ENCODE results near the gene KRTAP5-2.
"Not testable (repeated sequence)": the region's sequence is repeated elsewhere in the genome, so short reads cannot be mapped to it uniquely, and the experiment has no call there.

The KRTAP5-2 gene

GRCh38 chr11:1603629-1604028, 5.5 kb upstream of the KRTAP5-2 start:
- Histone ChIP-seq H3K9ac (ENCODE audit: low read length) (no peak overlapping the region), H3K27me3 (ENCODE audit: control insufficient read depth, insufficient read depth, low read length) (peaks cover 19% of the 10 kb centered on the region), H3K9me3 (ENCODE audit: control insufficient read depth, insufficient read depth, low read depth, low read length) (peaks cover 5% of the 10 kb centered on the region; the same call in 1 of the 2 replicates), H3K4me1 (ENCODE audit: control insufficient read depth, insufficient read depth, low read length) (peaks cover 10% of the 10 kb centered on the region; the same call in 1 of the 2 replicates), H3K4me3 (ENCODE audit: low read depth, low read length) (no peak overlapping the region), H3K27ac (ENCODE audit: low read depth, low read length) (no peak overlapping the region), H3K36me3 (ENCODE audit: control insufficient read depth, insufficient read depth, low read length) (no peaks in the 10 kb centered on the region)

- H3K27me3 ChIP-seq (ENCODE audit: control insufficient read depth, insufficient read depth, low read length): peaks cover 13% of the 10 kb centered on the region
- not testable (repeated sequence) for H3K9ac ChIP-seq (ENCODE audit: low read length); H3K9me3 ChIP-seq (ENCODE audit: control insufficient read depth, insufficient read depth, low read depth, low read length); H3K36me3 ChIP-seq (ENCODE audit: control insufficient read depth, insufficient read depth, low read length); H3K4me3 ChIP-seq (ENCODE audit: low read depth, low read length); H3K27ac ChIP-seq (ENCODE audit: low read depth, low read length)
- H3K4me1 ChIP-seq (ENCODE audit: control insufficient read depth, insufficient read depth, low read length): peaks cover 12% of the 10 kb centered on the region
These were observed 3.6 kb upstream of the KRTAP5-2 start for GRCh38 chr11:1601663-1602062.

GRCh38 chr11:1600626-1601025, 2.5 kb upstream of the KRTAP5-2 start:
- Histone ChIP-seq H3K27me3 (ENCODE audit: control insufficient read depth, insufficient read depth, low read length) (peaks cover 9% of the 10 kb centered on the region), H3K27ac (ENCODE audit: low read depth, low read length) (no peak overlapping the region), H3K4me3 (ENCODE audit: low read depth, low read length) (no peak overlapping the region), H3K9ac (ENCODE audit: low read length) (no peak overlapping the region), H3K4me1 (ENCODE audit: control insufficient read depth, insufficient read depth, low read length) (peaks cover 18% of the 10 kb centered on the region), H3K36me3 (ENCODE audit: control insufficient read depth, insufficient read depth, low read length) (no peaks in the 10 kb centered on the region), H3K9me3 (ENCODE audit: control insufficient read depth, insufficient read depth, low read depth, low read length) (peaks cover 5% of the 10 kb centered on the region; the same call in 1 of the 2 replicates)

- no peak overlapping the region for H3K27ac ChIP-seq (ENCODE audit: low read depth, low read length)
- H3K9me3 ChIP-seq (ENCODE audit: control insufficient read depth, insufficient read depth, low read depth, low read length): peaks cover 5% of the 10 kb centered on the region; the same call in 1 of the 2 replicates
- peaks cover 9% of the 10 kb centered on the region for H3K27me3 ChIP-seq (ENCODE audit: control insufficient read depth, insufficient read depth, low read length)
These were observed 722 bp upstream of the KRTAP5-2 start for GRCh38 chr11:1598816-1599215.

GRCh38 chr11:1598406-1598805, 312 bp upstream of the KRTAP5-2 start:
- H3K9me3 ChIP-seq (ENCODE audit: control insufficient read depth, insufficient read depth, low read depth, low read length); H3K9ac ChIP-seq (ENCODE audit: low read length); H3K4me3 ChIP-seq (ENCODE audit: low read depth, low read length); H3K27ac ChIP-seq (ENCODE audit: low read depth, low read length); H3K36me3 ChIP-seq (ENCODE audit: control insufficient read depth, insufficient read depth, low read length); H3K27me3 ChIP-seq (ENCODE audit: control insufficient read depth, insufficient read depth, low read length): not testable (repeated sequence)
- peaks cover 19% of the 10 kb centered on the region for H3K4me1 ChIP-seq (ENCODE audit: control insufficient read depth, insufficient read depth, low read length)

More at GRCh38 chr11:1598816-1599215, 722 bp upstream of the KRTAP5-2 start:
- Histone ChIP-seq H3K9ac (ENCODE audit: low read length) (no peak overlapping the region), H3K4me3 (ENCODE audit: low read depth, low read length) (no peak overlapping the region), H3K36me3 (ENCODE audit: control insufficient read depth, insufficient read depth, low read length) (no peaks in the 10 kb centered on the region), H3K4me1 (ENCODE audit: control insufficient read depth, insufficient read depth, low read length) (peaks cover 19% of the 10 kb centered on the region)

- Histone ChIP-seq H3K27me3 (ENCODE audit: control insufficient read depth, insufficient read depth, low read length) (peaks cover 9% of the 10 kb centered on the region), H3K36me3 (ENCODE audit: control insufficient read depth, insufficient read depth, low read length) (no peaks in the 10 kb centered on the region), H3K9me3 (ENCODE audit: control insufficient read depth, insufficient read depth, low read depth, low read length) (peaks cover 5% of the 10 kb centered on the region; the same call in 1 of the 2 replicates), H3K4me1 (ENCODE audit: control insufficient read depth, insufficient read depth, low read length) (peaks cover 19% of the 10 kb centered on the region), H3K9ac (ENCODE audit: low read length) (no peak overlapping the region), H3K27ac (ENCODE audit: low read depth, low read length) (no peak overlapping the region), H3K4me3 (ENCODE audit: low read depth, low read length) (no peak overlapping the region)
These were observed 632 bp downstream of the KRTAP5-2 start for GRCh38 chr11:1597331-1597993.

GRCh38 chr11:1596576-1597121, 1.4 kb downstream of the KRTAP5-2 start:
- H3K4me1 ChIP-seq (ENCODE audit: control insufficient read depth, insufficient read depth, low read length): peaks cover 19% of the 10 kb centered on the region
- not testable (repeated sequence) for H3K9ac ChIP-seq (ENCODE audit: low read length); H3K27me3 ChIP-seq (ENCODE audit: control insufficient read depth, insufficient read depth, low read length); H3K27ac ChIP-seq (ENCODE audit: low read depth, low read length); H3K9me3 ChIP-seq (ENCODE audit: control insufficient read depth, insufficient read depth, low read depth, low read length); H3K36me3 ChIP-seq (ENCODE audit: control insufficient read depth, insufficient read depth, low read length)
- peak overlapping the region; percentile 14; the same call in 1 of the 2 replicates for H3K4me3 ChIP-seq (ENCODE audit: low read depth, low read length)

GRCh38 chr11:1595994-1596575, 2.0 kb downstream of the KRTAP5-2 start:
- H3K9ac ChIP-seq (ENCODE audit: low read length); H3K27ac ChIP-seq (ENCODE audit: low read depth, low read length); H3K9me3 ChIP-seq (ENCODE audit: control insufficient read depth, insufficient read depth, low read depth, low read length); H3K27me3 ChIP-seq (ENCODE audit: control insufficient read depth, insufficient read depth, low read length); H3K36me3 ChIP-seq (ENCODE audit: control insufficient read depth, insufficient read depth, low read length): not testable (repeated sequence)
- Histone ChIP-seq H3K4me1 (ENCODE audit: control insufficient read depth, insufficient read depth, low read length) (peaks cover 19% of the 10 kb centered on the region), H3K4me3 (ENCODE audit: low read depth, low read length) (peak overlapping the region; percentile 14; the same call in 1 of the 2 replicates)

- Histone ChIP-seq H3K9ac (ENCODE audit: low read length) (no peak overlapping the region), H3K27ac (ENCODE audit: low read depth, low read length) (no peak overlapping the region), H3K4me3 (ENCODE audit: low read depth, low read length) (no peak overlapping the region), H3K36me3 (ENCODE audit: control insufficient read depth, insufficient read depth, low read length) (no peaks in the 10 kb centered on the region), H3K4me1 (ENCODE audit: control insufficient read depth, insufficient read depth, low read length) (peaks cover 18% of the 10 kb centered on the region), H3K27me3 (ENCODE audit: control insufficient read depth, insufficient read depth, low read length) (peaks cover 9% of the 10 kb centered on the region), H3K9me3 (ENCODE audit: control insufficient read depth, insufficient read depth, low read depth, low read length) (peaks cover 8% of the 10 kb centered on the region)
These were observed 5.5 kb downstream of the KRTAP5-2 start for GRCh38 chr11:1592628-1593027.

- Histone ChIP-seq H3K9me3 (ENCODE audit: control insufficient read depth, insufficient read depth, low read depth, low read length) (peaks cover 8% of the 10 kb centered on the region), H3K4me3 (ENCODE audit: low read depth, low read length) (no peak overlapping the region), H3K27me3 (ENCODE audit: control insufficient read depth, insufficient read depth, low read length) (no peaks in the 10 kb centered on the region; the same call in 1 of the 2 replicates), H3K4me1 (ENCODE audit: control insufficient read depth, insufficient read depth, low read length) (no peaks in the 10 kb centered on the region), H3K27ac (ENCODE audit: low read depth, low read length) (no peak overlapping the region), H3K9ac (ENCODE audit: low read length) (no peak overlapping the region), H3K36me3 (ENCODE audit: control insufficient read depth, insufficient read depth, low read length) (no peaks in the 10 kb centered on the region)
These were observed 8.1 kb downstream of the KRTAP5-2 start for GRCh38 chr11:1589996-1590395.

- not testable (repeated sequence) for H3K9me3 ChIP-seq (ENCODE audit: control insufficient read depth, insufficient read depth, low read depth, low read length); H3K27ac ChIP-seq (ENCODE audit: low read depth, low read length)
These were observed 8.7 kb downstream of the KRTAP5-2 start for GRCh38 chr11:1589191-1589963.

More at GRCh38 chr11:1589191-1589963, 8.7 kb downstream of the KRTAP5-2 start:
- not testable (repeated sequence) for H3K4me1 ChIP-seq (ENCODE audit: control insufficient read depth, insufficient read depth, low read length); H3K4me3 ChIP-seq (ENCODE audit: low read depth, low read length); H3K9ac ChIP-seq (ENCODE audit: low read length); H3K27me3 ChIP-seq (ENCODE audit: control insufficient read depth, insufficient read depth, low read length); H3K36me3 ChIP-seq (ENCODE audit: control insufficient read depth, insufficient read depth, low read length)

Measured in HUES6 (cell line).